Measurements from ENCODE around the gene NODAL.

Gene NODAL

DNA sequence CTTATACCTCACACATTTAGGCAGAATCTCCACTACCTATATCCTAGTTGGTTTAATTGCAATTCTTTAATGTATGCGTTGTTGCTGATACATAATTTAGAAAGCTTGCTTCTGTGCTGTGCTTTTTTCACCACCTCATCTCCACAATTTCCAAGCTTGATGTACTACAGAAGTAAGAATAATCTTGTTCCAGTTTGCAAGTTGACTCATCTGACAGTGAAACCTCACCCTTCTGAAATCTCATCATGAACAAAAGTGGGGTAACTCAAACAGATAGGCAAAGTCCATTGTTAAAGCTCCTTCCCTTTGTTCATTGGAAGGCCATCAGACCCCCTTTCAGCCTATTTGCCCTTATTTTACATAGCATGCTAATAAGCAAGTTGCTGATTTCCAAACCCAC, 23.9 kb downstream of the NODAL start:
- H3K79me2 ChIP-seq (ENCODE audit: low read length), result peaks cover 13% of the 10 kb centered on the region

DNA sequence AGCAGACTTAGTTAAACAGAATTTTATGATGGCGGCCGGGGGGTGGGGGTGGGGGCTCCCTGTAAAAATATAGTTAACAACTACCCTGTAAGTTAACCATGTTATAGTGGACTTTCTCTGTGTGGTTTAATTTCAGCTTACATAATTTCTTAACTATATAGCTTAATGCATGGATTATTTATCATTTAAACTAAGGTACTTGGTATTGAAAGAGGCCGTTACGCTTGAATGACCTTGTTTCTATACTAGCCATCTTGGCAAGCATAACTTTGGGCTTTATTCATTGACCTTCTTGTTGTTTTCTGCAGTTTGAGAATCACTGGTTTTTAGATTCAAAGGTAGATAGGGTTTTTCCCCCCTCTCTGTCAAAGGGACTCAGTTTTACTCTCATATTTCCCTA, 29.1 kb downstream of the NODAL start:
- Histone ChIP-seq H3F3A (ENCODE audit: insufficient read depth, low read length) (no peaks in the 10 kb centered on the region), H3K79me2 (ENCODE audit: low read length) (peaks cover 55% of the 10 kb centered on the region), H3K4me3 (ENCODE audit: low read length) (no peak overlapping the region), H3K4me1 (ENCODE audit: low read length) (peaks cover 7% of the 10 kb centered on the region; the same call in 1 of the 2 replicates), H3K9me3 (replicated peaks; ENCODE audit: insufficient read depth, low read length) (no peaks in the 10 kb centered on the region), H4K20me1 (ENCODE audit: insufficient read depth, low read length) (0 out of 2 replicates have a peak, but pooled peaks cover 7% of the 10 kb centered on the region), H3K9me2 (replicated peaks; ENCODE audit: insufficient read depth, low read length) (no peaks in the 10 kb centered on the region), H3K9ac (ENCODE audit: low read length) (no peak overlapping the region), H2AFZ (ENCODE audit: low read length) (no peak overlapping the region), H3K27me3 (replicated peaks; ENCODE audit: insufficient read depth, low read length) (no peaks in the 10 kb centered on the region), H3K4me2 (ENCODE audit: low read depth, low read length) (no peak overlapping the region), H3K36me3 (replicated peaks; ENCODE audit: insufficient read depth, low read length) (no peaks in the 10 kb centered on the region), H3K27ac (ENCODE audit: low read length) (no peak overlapping the region)
- DNase-seq, result no peak
- TF ChIP-seq, protein P1, sequence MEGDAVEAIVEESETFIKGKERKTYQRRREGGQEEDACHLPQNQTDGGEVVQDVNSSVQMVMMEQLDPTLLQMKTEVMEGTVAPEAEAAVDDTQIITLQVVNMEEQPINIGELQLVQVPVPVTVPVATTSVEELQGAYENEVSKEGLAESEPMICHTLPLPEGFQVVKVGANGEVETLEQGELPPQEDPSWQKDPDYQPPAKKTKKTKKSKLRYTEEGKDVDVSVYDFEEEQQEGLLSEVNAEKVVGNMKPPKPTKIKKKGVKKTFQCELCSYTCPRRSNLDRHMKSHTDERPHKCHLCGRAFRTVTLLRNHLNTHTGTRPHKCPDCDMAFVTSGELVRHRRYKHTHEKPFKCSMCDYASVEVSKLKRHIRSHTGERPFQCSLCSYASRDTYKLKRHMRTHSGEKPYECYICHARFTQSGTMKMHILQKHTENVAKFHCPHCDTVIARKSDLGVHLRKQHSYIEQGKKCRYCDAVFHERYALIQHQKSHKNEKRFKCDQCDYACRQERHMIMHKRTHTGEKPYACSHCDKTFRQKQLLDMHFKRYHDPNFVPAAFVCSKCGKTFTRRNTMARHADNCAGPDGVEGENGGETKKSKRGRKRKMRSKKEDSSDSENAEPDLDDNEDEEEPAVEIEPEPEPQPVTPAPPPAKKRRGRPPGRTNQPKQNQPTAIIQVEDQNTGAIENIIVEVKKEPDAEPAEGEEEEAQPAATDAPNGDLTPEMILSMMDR (IDR thresholded peaks at IDR 0.05; ENCODE audit: low read length), result no peak
- TF ChIP-seq EZH2phosphoT487 (IDR thresholded peaks at IDR 0.05; ENCODE audit: low read length) (no peak), EZH2 (optimal IDR thresholded peaks at IDR 0.05; ENCODE audit: low read depth, low read length) (no peak)

More for the DNA sequence above, 23.9 kb downstream of the NODAL start:
- no peak overlapping the region for H3K4me3 ChIP-seq (ENCODE audit: low read length)
- no peaks in the 10 kb centered on the region for H3K36me3 ChIP-seq (replicated peaks; ENCODE audit: insufficient read depth, low read length)
- no peaks in the 10 kb centered on the region for H4K20me1 ChIP-seq (ENCODE audit: insufficient read depth, low read length)
- no peak overlapping the region for H3K9ac ChIP-seq (ENCODE audit: low read length)
- H3K27ac ChIP-seq (ENCODE audit: low read length), result no peak overlapping the region
- H3K4me1 ChIP-seq (ENCODE audit: low read length), result peaks cover 12% of the 10 kb centered on the region; the same call in 1 of the 2 replicates
- TF ChIP-seq, protein P1 (IDR thresholded peaks at IDR 0.05; ENCODE audit: low read length), result no peak
- no peak for TF ChIP-seq EZH2 (optimal IDR thresholded peaks at IDR 0.05; ENCODE audit: low read depth, low read length)
- TF ChIP-seq EZH2phosphoT487 (IDR thresholded peaks at IDR 0.05; ENCODE audit: low read length), result no peak
- no peak overlapping the region for H3K4me2 ChIP-seq (ENCODE audit: low read depth, low read length)
- H3K9me3 ChIP-seq (replicated peaks; ENCODE audit: insufficient read depth, low read length), result no peaks in the 10 kb centered on the region
- H3K27me3 ChIP-seq (replicated peaks; ENCODE audit: insufficient read depth, low read length), result no peaks in the 10 kb centered on the region
- H2AFZ ChIP-seq (ENCODE audit: low read length), result no peak overlapping the region
- no peaks in the 10 kb centered on the region for H3F3A ChIP-seq (ENCODE audit: insufficient read depth, low read length)
- H3K9me2 ChIP-seq (replicated peaks; ENCODE audit: insufficient read depth, low read length), result no peaks in the 10 kb centered on the region
- DNase-seq, result no peak

DNA sequence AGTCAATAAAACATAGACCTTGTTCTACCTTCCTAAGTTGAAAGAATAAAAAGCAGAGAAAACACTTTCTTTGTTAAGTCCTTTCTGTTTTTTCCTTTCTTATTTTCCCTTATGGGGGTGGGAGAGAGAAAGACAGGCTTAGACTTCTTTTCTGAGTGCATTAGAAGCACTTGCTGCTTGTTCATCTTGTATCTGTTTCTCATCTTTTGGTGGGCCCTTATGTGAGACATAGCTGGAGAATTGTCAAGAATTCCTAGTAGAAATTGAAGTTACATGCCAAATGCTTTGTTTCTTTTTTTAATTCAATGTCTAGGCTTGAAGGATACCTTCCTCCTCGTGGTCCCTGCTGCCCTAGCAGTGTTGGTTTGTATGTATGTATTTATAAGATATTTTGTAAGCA, 30.9 kb downstream of the NODAL start:
- no peak for TF ChIP-seq EZH2 (optimal IDR thresholded peaks at IDR 0.05; ENCODE audit: low read depth, low read length)
- no peak for TF ChIP-seq EZH2phosphoT487 (IDR thresholded peaks at IDR 0.05; ENCODE audit: low read length)
- TF ChIP-seq, protein P1 (IDR thresholded peaks at IDR 0.05; ENCODE audit: low read length), result no peak
- peaks cover 68% of the 10 kb centered on the region for H3K79me2 ChIP-seq (ENCODE audit: low read length)

More for the DNA sequence above, 30.9 kb downstream of the NODAL start:
- H4K20me1 ChIP-seq (ENCODE audit: insufficient read depth, low read length), result 0 out of 2 replicates have a peak, but pooled peaks cover 7% of the 10 kb centered on the region
- no peaks in the 10 kb centered on the region for H3K9me3 ChIP-seq (replicated peaks; ENCODE audit: insufficient read depth, low read length)
- no peak for DNase-seq
- H3K9ac ChIP-seq (ENCODE audit: low read length), result no peak overlapping the region
- no peaks in the 10 kb centered on the region for H3F3A ChIP-seq (ENCODE audit: insufficient read depth, low read length)
- H2AFZ ChIP-seq (ENCODE audit: low read length), result no peak overlapping the region
- H3K9me2 ChIP-seq (replicated peaks; ENCODE audit: insufficient read depth, low read length), result no peaks in the 10 kb centered on the region
- H3K4me2 ChIP-seq (ENCODE audit: low read depth, low read length), result no peak overlapping the region
- no peaks in the 10 kb centered on the region for H3K4me1 ChIP-seq (ENCODE audit: low read length)
- H3K27ac ChIP-seq (ENCODE audit: low read length), result no peak overlapping the region
- no peaks in the 10 kb centered on the region for H3K36me3 ChIP-seq (replicated peaks; ENCODE audit: insufficient read depth, low read length)
- H3K4me3 ChIP-seq (ENCODE audit: low read length), result no peak overlapping the region
- H3K27me3 ChIP-seq (replicated peaks; ENCODE audit: insufficient read depth, low read length), result no peaks in the 10 kb centered on the region

Measured in MM.1S (cell line).